RWPE2 (cell line): ENCODE results near the gene LCORL.

Experiments
- ATAC-seq: fragments of 200-7000 bp; cut with Tn5 transposase; 3 replicates; pipeline ENCODE4 v1.9.1; 2021; ENCODE audit warnings: low read depth
- DNase-seq: peaks from one replicate; pipeline ENCODE4 v3.0.0-alpha.2; 2020; ENCODE audit warnings: low spot score
- H3K27ac ChIP-seq: fragments of 450-650 bp; 2 replicates; pipeline ENCODE4 v1.5.1; 2017; ENCODE audit warnings: mild to moderate bottlenecking; ENCODE audit not compliant: poor library complexity, severe bottlenecking
- H3K27me3 ChIP-seq: fragments of 250-450 bp; sonication (Bioruptor Pico); 2 replicates; pipeline ENCODE4 v1.5.1; 2021; ENCODE audit warnings: mild to moderate bottlenecking, moderate library complexity; ENCODE audit not compliant: insufficient read depth, poor library complexity, severe bottlenecking
- H3K36me3 ChIP-seq: fragments of 250-450 bp; sonication (Bioruptor Pico); 2 replicates; pipeline ENCODE4 v1.5.1; 2020; ENCODE audit warnings: low read depth, mild to moderate bottlenecking, moderate library complexity
- H3K4me1 ChIP-seq: fragments of 250-450 bp; sonication (Bioruptor Pico); 2 replicates; pipeline ENCODE4 v1.5.1; 2021; ENCODE audit warnings: mild to moderate bottlenecking, moderate library complexity; ENCODE audit not compliant: insufficient read depth, poor library complexity, severe bottlenecking
- H3K4me3 ChIP-seq: fragments of 250-450 bp; sonication (Bioruptor Pico); 2 replicates; pipeline ENCODE4 v1.5.1; 2021; ENCODE audit warnings: mild to moderate bottlenecking, moderate library complexity; ENCODE audit not compliant: severe bottlenecking
- H3K9me3 ChIP-seq: fragments of 250-450 bp; sonication (Bioruptor Pico); 2 replicates; pipeline ENCODE4 v1.5.1; 2021; ENCODE audit warnings: mild to moderate bottlenecking, moderate library complexity; ENCODE audit not compliant: severe bottlenecking
- TF ChIP-seq, protein P1 (sequence below): fragments of 450-650 bp; IDR thresholded peaks from one replicate; pipeline ENCODE4 v1.5.1; 2017; ENCODE audit warnings: mild to moderate bottlenecking, moderate library complexity; ENCODE audit not compliant: poor library complexity, severe bottlenecking

The LCORL gene

DNA sequence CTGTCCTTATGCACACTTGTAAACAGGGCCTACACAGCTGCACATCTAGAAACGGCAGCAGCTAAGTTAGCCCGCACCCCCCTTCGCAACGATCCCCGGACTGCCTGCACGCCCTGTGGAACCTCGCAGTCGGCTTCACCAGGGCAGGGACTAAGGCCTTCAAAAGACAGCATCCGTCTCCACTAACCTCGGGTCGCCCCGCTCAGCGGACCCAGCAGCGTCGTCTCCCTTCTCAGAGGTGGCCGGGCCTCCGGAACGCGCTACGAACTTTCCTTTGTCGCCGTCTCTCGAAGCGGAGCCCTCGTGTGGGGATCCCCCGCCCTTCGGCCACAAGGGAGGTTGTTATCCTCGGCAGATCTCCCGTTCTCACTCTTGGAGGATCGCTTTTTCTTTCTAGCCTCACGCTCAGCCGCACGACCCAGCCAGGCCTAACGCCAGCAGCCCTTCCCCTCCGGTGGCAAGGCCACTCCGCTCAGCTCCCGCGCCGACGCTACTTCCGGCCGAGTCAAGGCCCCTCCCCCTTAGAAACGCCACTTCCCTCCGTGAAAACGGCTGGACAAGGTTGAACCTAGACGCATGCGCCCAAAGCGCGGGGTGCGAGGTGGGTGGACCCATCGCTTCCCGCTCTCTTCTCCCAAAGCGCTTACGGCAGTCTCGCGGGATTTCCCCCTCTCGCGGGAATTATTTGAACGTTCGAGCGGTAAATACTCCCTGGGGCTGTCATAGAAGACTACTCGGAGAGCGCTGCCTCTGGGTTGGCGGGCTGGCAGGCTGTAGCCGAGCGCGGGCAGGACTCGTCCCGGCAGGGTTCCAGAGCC is 211.1 kb downstream of the LCORL start, which contains the start of the genes DCAF16 and NCAPG:
Gene DCAF16, minus strand, starts transcription at position 498 of the 818 bp plus-strand sequence. CDS start 6,616 bp downstream, outside the sequence.
Gene NCAPG, plus strand, starts transcription at position 720 of the 818 bp plus-strand sequence. CDS start 99 bp downstream, outside the sequence.
- Histone ChIP-seq H3K9me3 (no peaks in the 10 kb centered on the region), H3K36me3 (peaks cover 62% of the 10 kb centered on the region), H3K4me1 (peaks cover 30% of the 10 kb centered on the region), H3K27me3 (no peaks in the 10 kb centered on the region), H3K27ac (peak within 1 kb of the TSS; percentile 65), H3K4me3 (peak within 1 kb of the TSS; percentile 74)
- ATAC-seq (peak; percentile 86), DNase-seq (peak; percentile 97)
- TF ChIP-seq, protein P1, sequence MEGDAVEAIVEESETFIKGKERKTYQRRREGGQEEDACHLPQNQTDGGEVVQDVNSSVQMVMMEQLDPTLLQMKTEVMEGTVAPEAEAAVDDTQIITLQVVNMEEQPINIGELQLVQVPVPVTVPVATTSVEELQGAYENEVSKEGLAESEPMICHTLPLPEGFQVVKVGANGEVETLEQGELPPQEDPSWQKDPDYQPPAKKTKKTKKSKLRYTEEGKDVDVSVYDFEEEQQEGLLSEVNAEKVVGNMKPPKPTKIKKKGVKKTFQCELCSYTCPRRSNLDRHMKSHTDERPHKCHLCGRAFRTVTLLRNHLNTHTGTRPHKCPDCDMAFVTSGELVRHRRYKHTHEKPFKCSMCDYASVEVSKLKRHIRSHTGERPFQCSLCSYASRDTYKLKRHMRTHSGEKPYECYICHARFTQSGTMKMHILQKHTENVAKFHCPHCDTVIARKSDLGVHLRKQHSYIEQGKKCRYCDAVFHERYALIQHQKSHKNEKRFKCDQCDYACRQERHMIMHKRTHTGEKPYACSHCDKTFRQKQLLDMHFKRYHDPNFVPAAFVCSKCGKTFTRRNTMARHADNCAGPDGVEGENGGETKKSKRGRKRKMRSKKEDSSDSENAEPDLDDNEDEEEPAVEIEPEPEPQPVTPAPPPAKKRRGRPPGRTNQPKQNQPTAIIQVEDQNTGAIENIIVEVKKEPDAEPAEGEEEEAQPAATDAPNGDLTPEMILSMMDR = no peak

DNA sequence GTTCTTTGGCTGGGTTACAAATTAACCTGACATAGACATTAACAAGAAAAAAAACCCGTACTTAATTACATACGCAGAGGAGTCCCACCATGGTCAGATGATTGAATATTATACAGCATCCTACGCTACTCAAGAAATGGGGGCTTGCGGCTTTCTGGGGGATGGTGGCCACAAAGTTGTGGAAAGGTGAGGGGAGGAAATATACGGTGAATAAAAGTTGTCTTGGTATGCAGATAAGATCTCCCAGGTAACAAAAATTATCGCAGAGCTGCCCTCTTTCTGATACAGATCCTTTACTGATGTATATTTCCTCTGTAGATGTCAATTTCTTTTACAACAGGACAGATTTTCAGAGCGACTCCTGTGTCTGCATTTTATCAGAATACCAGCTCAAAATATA is 211.9 kb downstream of the LCORL start:
- DNase-seq = no peak
- Histone ChIP-seq H3K9me3 (no peaks in the 10 kb centered on the region), H3K4me1 (peaks cover 30% of the 10 kb centered on the region), H3K27ac (peak overlapping the region; percentile 65), H3K4me3 (peak overlapping the region; percentile 74), H3K36me3 (peaks cover 62% of the 10 kb centered on the region), H3K27me3 (no peaks in the 10 kb centered on the region)
- TF ChIP-seq, protein P1 = no peak
- no peak for ATAC-seq

DNA sequence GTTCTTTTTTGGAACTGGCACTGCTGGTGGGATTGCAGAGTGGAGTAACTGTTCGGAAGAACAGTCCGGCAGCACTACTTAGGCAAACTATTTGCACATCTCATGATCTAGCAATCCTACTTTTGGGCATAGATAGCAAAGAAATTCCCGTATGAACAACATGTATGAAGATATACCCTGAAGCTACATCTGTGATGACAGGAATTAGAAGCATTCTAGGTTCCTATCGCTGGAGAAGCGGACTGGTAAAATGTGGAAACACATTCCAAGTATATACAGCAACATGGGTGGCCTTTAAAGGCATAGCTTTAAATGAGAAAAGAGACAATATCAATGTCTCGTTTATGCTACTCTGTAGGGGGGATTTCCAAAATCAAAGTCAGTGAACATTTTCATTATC is 214.1 kb downstream of the LCORL start:
- peaks cover 20% of the 10 kb centered on the region for H3K4me1 ChIP-seq
- H3K27ac ChIP-seq = no peak overlapping the region
- no peaks in the 10 kb centered on the region for H3K27me3 ChIP-seq
- TF ChIP-seq, protein P1 = no peak
- peaks cover 62% of the 10 kb centered on the region for H3K36me3 ChIP-seq
- H3K4me3 ChIP-seq = peak overlapping the region; percentile 5
- no peak for DNase-seq
- ATAC-seq = no peak
- H3K9me3 ChIP-seq = no peaks in the 10 kb centered on the region

DNA sequence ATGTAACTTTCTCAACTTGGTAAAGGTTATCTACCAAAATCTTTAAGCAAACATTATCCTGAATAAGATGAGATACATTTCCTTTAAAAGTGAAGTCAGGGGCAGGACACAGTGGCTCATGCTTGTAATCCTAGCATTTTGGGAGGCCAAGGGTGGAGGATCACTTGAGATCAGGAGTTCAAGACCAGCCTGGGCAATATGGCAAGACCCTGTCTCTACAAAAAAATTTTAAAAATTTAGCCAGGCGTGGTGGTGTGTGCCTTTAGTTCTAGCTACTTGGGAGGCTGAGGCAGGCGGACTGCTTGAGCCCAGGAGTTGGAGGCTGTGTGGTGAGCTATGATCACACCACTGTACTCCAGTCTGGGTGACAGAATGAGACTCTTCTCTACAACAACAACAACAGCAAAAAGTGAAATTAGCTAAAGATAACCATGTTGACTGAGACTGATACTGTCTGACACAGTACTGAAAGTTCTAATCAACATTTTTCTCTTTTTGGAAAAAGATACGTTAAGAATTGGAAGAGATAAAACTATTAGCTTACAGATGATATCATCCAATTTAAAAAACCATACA is 215.9 kb downstream of the LCORL start:
- DNase-seq (no peak), ATAC-seq (no peak)
- Histone ChIP-seq H3K27ac (no peak overlapping the region), H3K36me3 (peaks cover 75% of the 10 kb centered on the region), H3K4me3 (no peak overlapping the region), H3K27me3 (no peaks in the 10 kb centered on the region), H3K9me3 (no peaks in the 10 kb centered on the region), H3K4me1 (peaks cover 20% of the 10 kb centered on the region)
- TF ChIP-seq, protein P1 = no peak

DNA sequence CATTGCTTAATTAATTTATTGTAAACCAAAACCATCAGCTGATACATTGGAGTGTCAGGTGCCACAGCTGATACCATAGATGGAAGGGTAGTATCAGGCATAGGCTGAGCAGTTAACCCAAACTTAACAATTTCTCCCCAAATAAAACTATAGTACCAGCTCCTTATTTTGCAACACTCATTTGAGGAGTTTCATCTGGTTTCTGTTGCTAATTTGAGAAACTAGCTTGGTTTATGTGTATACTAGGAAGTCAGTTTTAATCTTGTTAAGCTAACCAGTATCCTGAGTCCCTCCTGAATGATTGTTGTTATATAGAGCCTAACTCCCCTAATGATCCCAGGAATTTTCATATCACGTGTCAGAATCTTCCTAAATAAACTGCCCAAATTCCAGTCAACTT is 223.7 kb downstream of the LCORL start:
- no peaks in the 10 kb centered on the region for H3K4me1 ChIP-seq
- H3K27me3 ChIP-seq = no peaks in the 10 kb centered on the region
- TF ChIP-seq, protein P1 = no peak
- ATAC-seq = no peak
- H3K36me3 ChIP-seq = peaks cover 45% of the 10 kb centered on the region
- H3K4me3 ChIP-seq = no peak overlapping the region
- H3K27ac ChIP-seq = no peak overlapping the region
- no peaks in the 10 kb centered on the region for H3K9me3 ChIP-seq
- no peak for DNase-seq
